Naive thymus-derived CD4-positive, alpha-beta T cell (primary cell): ENCODE data around the gene ADAMTS9. TPM values are rescaled to one million over a fixed set of nuclear protein-coding genes. Genes with fewer than 3 reads are reported as not detected.
A peak's percentile ranks its signal among the peaks of the same experiment; 100 is the strongest.

ENCODE experiments used
- ATAC-seq: fragments of 150-1000 bp; cut with Tn5 transposase; 2 replicates; pipeline ENCODE4 v1.10.0; 2021; ENCODE audit warnings: mild to moderate bottlenecking, moderate library complexity
- CTCF ChIA-PET: fragments of 350-600 bp; sonication (Branson Sonifier 250); formaldehyde crosslinking; loops from one replicate; lab custom pipeline; 2021; ENCODE audit warnings: antibody characterized with exemption; lab: Charles Lee
- POLR2A ChIA-PET: fragments of 350-600 bp; sonication (Branson Sonifier 250); formaldehyde crosslinking; loops from one replicate; lab custom pipeline; 2021; ENCODE audit warnings: antibody characterized with exemption, inconsistent platforms; lab: Charles Lee
- DNase-seq, 9 donors: peaks; one replicate each; pipeline versions ENCODE4 v3.0.0 to v3.0.0-alpha.2; 2020 to 2022; ENCODE audit warnings: mixed read lengths in 1 of 9
- H3K27ac ChIP-seq: one replicate; pipeline ENCODE4 v1.7.0; 2013; ENCODE audit warnings: mild to moderate bottlenecking, low read depth, low read length, moderate library complexity
- H3K27me3 ChIP-seq, 2 donors: one replicate each; pipeline ENCODE4 v1.7.0; 2013; ENCODE audit warnings: low read length in 2 of 2, mild to moderate bottlenecking in 2 of 2, moderate library complexity in 2 of 2; ENCODE audit not compliant: control insufficient read depth in 2 of 2, insufficient read depth in 2 of 2
- H3K36me3 ChIP-seq, 3 experiments: 1 replicate in 2 of 3; 2 replicates in 1 of 3; pipeline ENCODE4 v1.7.0; 2013; ENCODE audit warnings: low read length in 3 of 3, mild to moderate bottlenecking in 3 of 3, moderate library complexity in 1 of 3; ENCODE audit not compliant: insufficient read depth in 3 of 3, control insufficient read depth in 2 of 3
- H3K4me1 ChIP-seq, 2 donors: one replicate each; pipeline ENCODE4 v1.7.0; 2013; ENCODE audit warnings: low read length in 2 of 2, mild to moderate bottlenecking in 2 of 2, moderate library complexity in 1 of 2; ENCODE audit not compliant: control insufficient read depth in 2 of 2, insufficient read depth in 2 of 2
- H3K4me3 ChIP-seq: 2 replicates; pipeline ENCODE4 v1.7.0; 2013; ENCODE audit warnings: mild to moderate bottlenecking, low read length
- H3K9me3 ChIP-seq, 3 experiments: 1 replicate in 2 of 3; 2 replicates in 1 of 3; pipeline ENCODE4 v1.7.0; 2013; ENCODE audit warnings: low read length in 3 of 3; ENCODE audit not compliant: control insufficient read depth in 2 of 3
- H3K27ac Mint-ChIP-seq, 9 donors: one replicate each; pipeline ENCODE4 v1.8.0; 2020 to 2022; ENCODE audit warnings: mixed read lengths in 9 of 9, mild to moderate bottlenecking in 8 of 9, moderate library complexity in 5 of 9, inconsistent platforms in 2 of 9
- H3K27me3 Mint-ChIP-seq, 5 donors: one replicate each; pipeline ENCODE4 v1.8.0; 2021 to 2022; ENCODE audit warnings: mixed read lengths in 5 of 5, mild to moderate bottlenecking in 1 of 5
- H3K36me3 Mint-ChIP-seq, 5 donors: one replicate each; pipeline ENCODE4 v1.8.0; 2020 to 2022; ENCODE audit warnings: mixed read lengths in 5 of 5, mild to moderate bottlenecking in 3 of 5, inconsistent platforms in 1 of 5
- H3K4me1 Mint-ChIP-seq, 7 donors: one replicate each; pipeline ENCODE4 v1.8.0; 2020 to 2022; ENCODE audit warnings: mixed read lengths in 7 of 7, mild to moderate bottlenecking in 3 of 7, inconsistent platforms in 1 of 7
- H3K4me3 Mint-ChIP-seq, 10 donors: one replicate each; pipeline ENCODE4 v1.8.0; 2020 to 2022; ENCODE audit warnings: mild to moderate bottlenecking in 10 of 10, mixed read lengths in 10 of 10, moderate library complexity in 6 of 10, inconsistent platforms in 2 of 10
- H3K9me3 Mint-ChIP-seq, 11 donors: one replicate each; pipeline ENCODE4 v1.8.0; 2020 to 2022; ENCODE audit warnings: mixed read lengths in 11 of 11, mild to moderate bottlenecking in 4 of 11, inconsistent platforms in 1 of 11, moderate library complexity in 1 of 11
- intact Hi-C, 2 donors: fragments of 100-400 bp; cut with micrococcal nuclease; formaldehyde crosslinking; loops; one replicate each; pipeline ENCODE4 v1.15.1; 2023
- polyA plus RNA-seq, 2 donors: library from polyadenylated mRNA; unstranded; fragments of 300-500 nt; fragmentation: Illumina TruSeq; gene quantifications; one replicate each; pipeline ENCODE4 v1.2.3, GENCODE V29; 2021
- total RNA-seq, 6 experiments: library from RNA in 5 of 6; stranded (reverse) in 5 of 6; gene quantifications; 1 replicate in 5 of 6; 2 replicates in 1 of 6; pipeline ENCODE4 v1.2.3 and lab custom pipeline; 2021 to 2026

ADAMTS9 gene
- total and polyA plus RNA-seq, 7 experiments from 2014 or later, result not detected

GRCh38 chr3:64708456-64708855 lies 20.7 kb upstream of the ADAMTS9 start:
- Mint-ChIP-seq H3K4me3 (no peak overlapping the region), H3K36me3 (no peaks in the 10 kb centered on the region), H3K9me3 (peaks cover 0 to 19% (median 4%) of the 10 kb centered on the region in 11 donors), H3K27me3 (peaks cover 0 to 10% (median 6%) of the 10 kb centered on the region in 5 donors), H3K4me1 (no peaks in the 10 kb centered on the region), H3K27ac (no peak overlapping the region)
- Histone ChIP-seq H3K36me3 (no peaks in the 10 kb centered on the region), H3K27me3 (no peaks in the 10 kb centered on the region), H3K4me1 (no peaks in the 10 kb centered on the region), H3K9me3 (no peaks in the 10 kb centered on the region), H3K27ac (no peak overlapping the region), H3K4me3 (no peak overlapping the region)
- DNase-seq (no peak), ATAC-seq (no peak)
- intact Hi-C loops, result no loop called here
- ChIA-PET CTCF (no interaction called here), POLR2A (no interaction called here)

- no peaks in the 10 kb centered on the region for H3K9me3 ChIP-seq
- DNase-seq (no peak), ATAC-seq (no peak)
- H3K27ac ChIP-seq, result no peak overlapping the region
- Mint-ChIP-seq H3K4me1 (no peaks in the 10 kb centered on the region), H3K27ac (no peak overlapping the region), H3K27me3 (peaks cover 0 to 4% (median 0%) of the 10 kb centered on the region in 5 donors), H3K4me3 (no peak overlapping the region), H3K36me3 (no peaks in the 10 kb centered on the region), H3K9me3 (peaks cover 0 to 19% (median 3%) of the 10 kb centered on the region in 11 donors)
- intact Hi-C loops, result no loop called here
- H3K36me3 ChIP-seq, result no peaks in the 10 kb centered on the region
- no peak overlapping the region for H3K4me3 ChIP-seq
- no peaks in the 10 kb centered on the region for H3K27me3 ChIP-seq
- ChIA-PET POLR2A (no interaction called here), CTCF (no interaction called here)
- no peaks in the 10 kb centered on the region for H3K4me1 ChIP-seq
Measured at GRCh38 chr3:64705946-64706345, 18.1 kb upstream of the ADAMTS9 start.

- H3K27ac Mint-ChIP-seq, result no peak overlapping the region
- Histone ChIP-seq H3K4me1 (no peaks in the 10 kb centered on the region), H3K36me3 (no peaks in the 10 kb centered on the region), H3K9me3 (no peaks in the 10 kb centered on the region), H3K27ac (no peak overlapping the region), H3K27me3 (no peaks in the 10 kb centered on the region), H3K4me3 (no peak overlapping the region)
- ChIA-PET CTCF (no interaction called here), POLR2A (interaction anchor here (0.6 kb wide), 1 partner anchor 167 kb away, joined by 5 read pairs; no protein-coding TSS in a partner anchor)
- DNase-seq, result no peak
- peaks cover 0 to 15% (median 2%) of the 10 kb centered on the region in 11 donors for H3K9me3 Mint-ChIP-seq
- ATAC-seq, result no peak
- intact Hi-C loops, result no loop called here
- peaks cover 0 to 11% (median 5%) of the 10 kb centered on the region in 5 donors for H3K27me3 Mint-ChIP-seq
- no peak overlapping the region for H3K4me3 Mint-ChIP-seq
- H3K36me3 Mint-ChIP-seq, result no peaks in the 10 kb centered on the region
- H3K4me1 Mint-ChIP-seq, result no peaks in the 10 kb centered on the region
Measured at GRCh38 chr3:64696896-64697295, 9.1 kb upstream of the ADAMTS9 start.

GRCh38 chr3:64694114-64694513 lies 6.3 kb upstream of the ADAMTS9 start:
- Mint-ChIP-seq H3K9me3 (peaks cover 0 to 9% (median 0%) of the 10 kb centered on the region in 11 donors), H3K4me1 (no peaks in the 10 kb centered on the region), H3K36me3 (no peaks in the 10 kb centered on the region), H3K4me3 (no peak overlapping the region), H3K27me3 (peaks cover 9 to 29% (median 15%) of the 10 kb centered on the region in 5 donors), H3K27ac (no peak overlapping the region)
- no peaks in the 10 kb centered on the region for H3K9me3 ChIP-seq
- ATAC-seq (no peak), DNase-seq (no peak)
- no peaks in the 10 kb centered on the region for H3K4me1 ChIP-seq
- ChIA-PET CTCF (no interaction called here), POLR2A (no interaction called here)
- no peak overlapping the region for H3K27ac ChIP-seq
- intact Hi-C loops, result no loop called here
- H3K4me3 ChIP-seq, result no peak overlapping the region
- H3K27me3 ChIP-seq, result no peaks in the 10 kb centered on the region
- H3K36me3 ChIP-seq, result no peaks in the 10 kb centered on the region

GRCh38 chr3:64693031-64693430 lies 5.2 kb upstream of the ADAMTS9 start:
- H3K9me3 ChIP-seq, result no peaks in the 10 kb centered on the region
- Mint-ChIP-seq H3K4me3 (no peak overlapping the region), H3K36me3 (peaks cover 0 to 4% (median 0%) of the 10 kb centered on the region in 5 donors), H3K27ac (no peak overlapping the region), H3K4me1 (peaks cover 0 to 6% (median 5%) of the 10 kb centered on the region in 7 donors), H3K27me3 (peaks cover 18 to 38% (median 26%) of the 10 kb centered on the region in 5 donors), H3K9me3 (peaks cover 0 to 4% (median 0%) of the 10 kb centered on the region in 11 donors)
- H3K4me1 ChIP-seq, result no peaks in the 10 kb centered on the region
- intact Hi-C loops, result no loop called here
- peaks cover 0 to 5% of the 10 kb centered on the region in 2 donors for H3K27me3 ChIP-seq
- ATAC-seq, result no peak
- ChIA-PET POLR2A (no interaction called here), CTCF (no interaction called here)
- no peak overlapping the region for H3K27ac ChIP-seq
- DNase-seq, result no peak
- no peak overlapping the region for H3K4me3 ChIP-seq
- H3K36me3 ChIP-seq, result no peaks in the 10 kb centered on the region

- peaks cover 0 to 5% of the 10 kb centered on the region in 2 donors for H3K27me3 ChIP-seq
- no peaks in the 10 kb centered on the region for H3K36me3 ChIP-seq
- no peak overlapping the region for H3K4me3 Mint-ChIP-seq
- H3K27ac ChIP-seq, result no peak overlapping the region
- POLR2A ChIA-PET, result no interaction called here
- no peak overlapping the region for H3K27ac Mint-ChIP-seq
- H3K9me3 Mint-ChIP-seq, result peaks cover 0 to 7% (median 0%) of the 10 kb centered on the region in 11 donors
- CTCF ChIA-PET, result no interaction called here
- H3K4me1 ChIP-seq, result no peaks in the 10 kb centered on the region
- H3K4me3 ChIP-seq, result no peak overlapping the region
- no peaks in the 10 kb centered on the region for H3K9me3 ChIP-seq
- H3K36me3 Mint-ChIP-seq, result peaks cover 0 to 4% (median 2%) of the 10 kb centered on the region in 5 donors
- ATAC-seq, result no peak
- H3K4me1 Mint-ChIP-seq, result peaks cover 4 to 15% (median 12%) of the 10 kb centered on the region in 7 donors
- no peak for DNase-seq
- H3K27me3 Mint-ChIP-seq, result peaks cover 32 to 51% (median 38%) of the 10 kb centered on the region in 5 donors
- intact Hi-C loops, result no loop called here
Measured at GRCh38 chr3:64691051-64691450, 3.3 kb upstream of the ADAMTS9 start.

- peaks cover 0 to 5% of the 10 kb centered on the region in 2 donors for H3K27me3 ChIP-seq
- peaks cover 49 to 64% (median 60%) of the 10 kb centered on the region in 5 donors for H3K27me3 Mint-ChIP-seq
Measured at GRCh38 chr3:64687086-64687780, 567 bp downstream of the ADAMTS9 start.

More at GRCh38 chr3:64687086-64687780, 567 bp downstream of the ADAMTS9 start:
- DNase-seq (no peak), ATAC-seq (no peak)
- peaks cover 4 to 19% (median 12%) of the 10 kb centered on the region in 7 donors for H3K4me1 Mint-ChIP-seq
- peaks cover 0 to 14% (median 0%) of the 10 kb centered on the region in 11 donors for H3K9me3 Mint-ChIP-seq
- H3K27ac Mint-ChIP-seq, result no peak overlapping the region
- peaks cover 0 to 4% (median 2%) of the 10 kb centered on the region in 5 donors for H3K36me3 Mint-ChIP-seq
- H3K4me3 ChIP-seq, result no peak overlapping the region
- CTCF ChIA-PET, result no interaction called here
- POLR2A ChIA-PET, result no interaction called here
- peak overlapping the region in 1 of 10 donors; percentile 23 for H3K4me3 Mint-ChIP-seq
- H3K9me3 ChIP-seq, result no peaks in the 10 kb centered on the region
- no peaks in the 10 kb centered on the region for H3K36me3 ChIP-seq
- no peak overlapping the region for H3K27ac ChIP-seq
- no peaks in the 10 kb centered on the region for H3K4me1 ChIP-seq
- intact Hi-C loops, result no loop called here
